ENCODE results near the gene GPS1.
A peak's percentile ranks its signal among the peaks of the same experiment; 100 is the strongest.

The GPS1 gene

GRCh38 chr17:82030470-82031302 is 21.0 kb upstream of the GPS1 start:
- no peak for TF ChIP-seq TOX (CRISPR knock-in tag; IDR thresholded peaks at IDR 0.05; ENCODE audit: borderline replicate concordance)
- TF ChIP-seq RARB (CRISPR knock-in tag; IDR thresholded peaks at IDR 0.05): no peak
- TF ChIP-seq, protein P1, sequence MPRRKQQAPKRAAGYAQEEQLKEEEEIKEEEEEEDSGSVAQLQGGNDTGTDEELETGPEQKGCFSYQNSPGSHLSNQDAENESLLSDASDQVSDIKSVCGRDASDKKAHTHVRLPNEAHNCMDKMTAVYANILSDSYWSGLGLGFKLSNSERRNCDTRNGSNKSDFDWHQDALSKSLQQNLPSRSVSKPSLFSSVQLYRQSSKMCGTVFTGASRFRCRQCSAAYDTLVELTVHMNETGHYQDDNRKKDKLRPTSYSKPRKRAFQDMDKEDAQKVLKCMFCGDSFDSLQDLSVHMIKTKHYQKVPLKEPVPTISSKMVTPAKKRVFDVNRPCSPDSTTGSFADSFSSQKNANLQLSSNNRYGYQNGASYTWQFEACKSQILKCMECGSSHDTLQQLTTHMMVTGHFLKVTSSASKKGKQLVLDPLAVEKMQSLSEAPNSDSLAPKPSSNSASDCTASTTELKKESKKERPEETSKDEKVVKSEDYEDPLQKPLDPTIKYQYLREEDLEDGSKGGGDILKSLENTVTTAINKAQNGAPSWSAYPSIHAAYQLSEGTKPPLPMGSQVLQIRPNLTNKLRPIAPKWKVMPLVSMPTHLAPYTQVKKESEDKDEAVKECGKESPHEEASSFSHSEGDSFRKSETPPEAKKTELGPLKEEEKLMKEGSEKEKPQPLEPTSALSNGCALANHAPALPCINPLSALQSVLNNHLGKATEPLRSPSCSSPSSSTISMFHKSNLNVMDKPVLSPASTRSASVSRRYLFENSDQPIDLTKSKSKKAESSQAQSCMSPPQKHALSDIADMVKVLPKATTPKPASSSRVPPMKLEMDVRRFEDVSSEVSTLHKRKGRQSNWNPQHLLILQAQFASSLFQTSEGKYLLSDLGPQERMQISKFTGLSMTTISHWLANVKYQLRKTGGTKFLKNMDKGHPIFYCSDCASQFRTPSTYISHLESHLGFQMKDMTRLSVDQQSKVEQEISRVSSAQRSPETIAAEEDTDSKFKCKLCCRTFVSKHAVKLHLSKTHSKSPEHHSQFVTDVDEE (CRISPR knock-in tag; IDR thresholded peaks at IDR 0.05): no peak
- TF ChIP-seq OSR1 (CRISPR knock-in tag; IDR thresholded peaks at IDR 0.05): no peak
- TF ChIP-seq BACH2 (CRISPR knock-in tag; IDR thresholded peaks at IDR 0.05; ENCODE audit: borderline replicate concordance): no peak
- peak; percentile 91 for ATAC-seq

- peak; percentile 17 for ATAC-seq
- TF ChIP-seq ZC3H10 (CRISPR knock-in tag; IDR thresholded peaks at IDR 0.05) (no peak), SNAI2 (CRISPR knock-in tag; IDR thresholded peaks at IDR 0.05) (no peak), ZFP3 (CRISPR knock-in tag; IDR thresholded peaks at IDR 0.05) (no peak)
These were observed 20.3 kb upstream of the GPS1 start, which contains the start of gene RAC3 for GRCh38 chr17:82031303-82031884. Gene RAC3 (plus strand): TSS chr17:82031678. CDS start chr17:82031762, 84 bp downstream.

GRCh38 chr17:82031885-82032627 is 19.6 kb upstream of the GPS1 start:
- no peak for TF ChIP-seq PPARA (CRISPR knock-in tag; IDR thresholded peaks at IDR 0.05; ENCODE audit: borderline replicate concordance)
- TF ChIP-seq, protein P1 (CRISPR knock-in tag; IDR thresholded peaks at IDR 0.05): no peak
- no peak for ATAC-seq

DNA sequence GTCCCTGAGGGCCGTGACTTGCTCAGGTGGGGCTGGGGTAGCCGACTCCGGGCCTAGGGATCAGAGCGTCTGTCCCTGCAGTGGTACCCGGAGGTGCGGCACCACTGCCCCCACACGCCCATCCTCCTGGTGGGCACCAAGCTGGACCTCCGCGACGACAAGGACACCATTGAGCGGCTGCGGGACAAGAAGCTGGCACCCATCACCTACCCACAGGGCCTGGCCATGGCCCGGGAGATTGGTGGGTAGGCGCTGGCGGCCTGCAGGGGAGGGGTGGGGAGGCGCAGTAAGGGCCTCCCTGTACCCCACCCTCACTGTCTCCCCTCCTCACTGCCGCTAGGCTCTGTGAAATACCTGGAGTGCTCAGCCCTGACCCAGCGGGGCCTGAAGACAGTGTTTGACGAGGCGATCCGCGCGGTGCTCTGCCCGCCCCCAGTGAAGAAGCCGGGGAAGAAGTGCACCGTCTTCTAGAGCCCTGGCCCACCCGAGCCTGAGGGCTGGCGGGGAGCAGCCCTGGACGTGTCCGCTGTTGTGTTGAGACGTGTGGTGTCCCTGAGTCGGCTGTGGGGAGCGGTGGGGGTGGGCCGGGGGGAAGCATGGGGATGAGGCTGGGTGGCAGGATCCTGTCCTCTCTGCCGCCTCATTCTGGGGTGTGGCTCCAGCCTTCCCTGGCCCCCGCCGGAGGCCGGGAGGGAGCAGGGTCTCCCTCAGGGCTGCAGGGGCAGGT is 18.2 kb upstream of the GPS1 start:
- TF ChIP-seq TCF4 (CRISPR knock-in tag; IDR thresholded peaks at IDR 0.05; ENCODE audit: borderline replicate concordance): no peak
- no peak for TF ChIP-seq ZNF70 (CRISPR knock-in tag; IDR thresholded peaks at IDR 0.05)
- TF ChIP-seq ZFP3 (CRISPR knock-in tag; IDR thresholded peaks at IDR 0.05): no peak
- TF ChIP-seq ZNF8 (CRISPR knock-in tag; IDR thresholded peaks at IDR 0.05): no peak
- TF ChIP-seq ISL1 (CRISPR knock-in tag; IDR thresholded peaks at IDR 0.05): no peak
- TF ChIP-seq CSRNP3 (CRISPR knock-in tag; IDR thresholded peaks at IDR 0.05): no peak
- no peak for TF ChIP-seq BACH2 (CRISPR knock-in tag; IDR thresholded peaks at IDR 0.05; ENCODE audit: borderline replicate concordance)
- TF ChIP-seq, protein P1 (CRISPR knock-in tag; IDR thresholded peaks at IDR 0.05): no peak
- no peak for TF ChIP-seq SNAI2 (CRISPR knock-in tag; IDR thresholded peaks at IDR 0.05)
- TF ChIP-seq CSDC2 (CRISPR knock-in tag; IDR thresholded peaks at IDR 0.05): no peak
- no peak for TF ChIP-seq ESRRG (CRISPR knock-in tag; IDR thresholded peaks at IDR 0.05)
- no peak for TF ChIP-seq CREB5 (CRISPR knock-in tag; IDR thresholded peaks at IDR 0.05; ENCODE audit: low read depth)
- ATAC-seq: no peak
